GM21619 (cell line): ENCODE results near the gene SLC22A4.

Experiments
- ATAC-seq: cut with Tn5 transposase; IDR thresholded peaks from one replicate; pipeline ENCODE4 v1.9.1; 2021; ENCODE audit not compliant: unreplicated experiment

Gene SLC22A4

DNA sequence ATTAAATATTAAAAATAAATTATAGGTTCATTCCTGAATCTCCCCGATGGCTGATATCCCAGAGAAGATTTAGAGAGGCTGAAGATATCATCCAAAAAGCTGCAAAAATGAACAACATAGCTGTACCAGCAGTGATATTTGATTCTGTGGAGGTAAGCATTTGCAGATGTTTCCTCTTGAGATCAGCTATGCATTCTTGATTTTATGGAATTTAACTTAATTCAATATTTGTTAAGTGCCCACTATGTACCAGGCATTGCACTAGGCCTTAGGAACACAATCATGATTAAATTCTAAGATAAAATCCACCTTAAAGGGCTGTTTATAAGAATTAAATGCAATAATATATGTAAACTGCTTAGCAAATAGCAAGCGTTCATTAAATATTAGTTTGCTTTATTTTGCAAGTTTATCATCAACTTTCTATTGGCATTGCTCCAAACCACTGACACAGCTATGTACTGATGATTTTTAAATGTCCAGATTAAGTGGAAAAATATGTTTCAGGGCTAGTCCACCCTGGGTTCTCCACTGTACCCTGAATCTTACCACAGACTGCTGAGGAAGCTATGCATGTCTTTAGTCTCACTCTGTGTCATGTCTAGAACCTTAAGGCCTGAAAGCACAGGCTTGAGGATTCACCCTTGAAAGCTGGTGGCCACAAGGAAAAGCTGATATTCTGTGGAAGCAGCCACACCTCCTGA, 33.2 kb downstream of the SLC22A4 start:
- ATAC-seq, result no peak

DNA sequence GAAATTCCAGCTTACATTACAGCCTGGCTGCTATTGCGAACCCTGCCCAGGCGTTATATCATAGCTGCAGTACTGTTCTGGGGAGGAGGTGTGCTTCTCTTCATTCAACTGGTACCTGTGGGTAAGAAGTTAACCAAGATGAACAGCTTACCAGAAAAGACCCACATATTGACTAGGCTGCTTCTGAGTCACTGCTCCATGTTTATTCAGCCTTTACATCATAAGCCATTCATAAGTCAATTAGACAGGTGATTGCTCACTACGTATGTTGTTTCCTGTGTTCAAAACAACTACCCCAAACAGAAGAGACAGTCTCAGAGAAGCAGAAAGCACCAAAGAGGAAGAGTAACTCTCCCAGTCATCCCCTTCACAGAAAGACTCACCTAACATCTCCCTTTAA, 40.6 kb downstream of the SLC22A4 start:
- ATAC-seq, result no peak

DNA sequence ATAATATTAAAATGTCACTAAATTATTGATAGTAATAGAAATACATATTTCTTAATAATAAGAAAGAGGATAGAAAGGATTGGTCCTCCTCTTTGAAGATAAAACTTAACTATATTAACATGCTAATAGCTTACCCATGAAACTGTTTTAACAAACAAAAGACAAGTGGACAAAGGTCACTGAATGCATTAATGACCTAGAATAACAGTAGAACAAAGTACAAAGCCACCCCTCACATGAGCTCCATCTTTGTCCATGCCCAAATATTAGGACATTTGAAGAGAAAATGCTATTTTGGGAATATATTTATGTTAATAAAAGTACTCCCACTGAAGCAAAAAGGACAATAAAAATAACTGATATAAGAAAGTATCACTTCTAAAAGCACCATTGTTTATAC, 41.2 kb downstream of the SLC22A4 start:
- ATAC-seq, result no peak

DNA sequence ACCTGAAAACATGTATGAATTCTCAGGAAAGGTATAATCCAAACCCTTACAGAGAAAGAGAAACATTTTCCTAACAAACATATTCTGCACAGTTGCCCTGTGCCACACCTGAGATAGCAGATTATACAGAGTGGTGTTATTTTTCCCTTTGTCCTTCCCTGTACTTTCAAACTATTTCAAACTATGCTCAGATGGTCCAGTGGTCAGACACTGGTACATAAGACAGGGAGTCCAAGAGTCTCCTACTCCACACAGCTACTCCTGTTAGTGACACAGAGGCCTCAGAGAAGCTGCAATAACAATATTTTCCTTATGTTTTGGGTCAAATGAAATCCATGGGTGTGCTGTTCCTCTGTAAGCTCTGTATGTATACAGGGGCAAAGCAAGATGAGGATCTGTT, 45.3 kb downstream of the SLC22A4 start:
- ATAC-seq, result no peak

DNA sequence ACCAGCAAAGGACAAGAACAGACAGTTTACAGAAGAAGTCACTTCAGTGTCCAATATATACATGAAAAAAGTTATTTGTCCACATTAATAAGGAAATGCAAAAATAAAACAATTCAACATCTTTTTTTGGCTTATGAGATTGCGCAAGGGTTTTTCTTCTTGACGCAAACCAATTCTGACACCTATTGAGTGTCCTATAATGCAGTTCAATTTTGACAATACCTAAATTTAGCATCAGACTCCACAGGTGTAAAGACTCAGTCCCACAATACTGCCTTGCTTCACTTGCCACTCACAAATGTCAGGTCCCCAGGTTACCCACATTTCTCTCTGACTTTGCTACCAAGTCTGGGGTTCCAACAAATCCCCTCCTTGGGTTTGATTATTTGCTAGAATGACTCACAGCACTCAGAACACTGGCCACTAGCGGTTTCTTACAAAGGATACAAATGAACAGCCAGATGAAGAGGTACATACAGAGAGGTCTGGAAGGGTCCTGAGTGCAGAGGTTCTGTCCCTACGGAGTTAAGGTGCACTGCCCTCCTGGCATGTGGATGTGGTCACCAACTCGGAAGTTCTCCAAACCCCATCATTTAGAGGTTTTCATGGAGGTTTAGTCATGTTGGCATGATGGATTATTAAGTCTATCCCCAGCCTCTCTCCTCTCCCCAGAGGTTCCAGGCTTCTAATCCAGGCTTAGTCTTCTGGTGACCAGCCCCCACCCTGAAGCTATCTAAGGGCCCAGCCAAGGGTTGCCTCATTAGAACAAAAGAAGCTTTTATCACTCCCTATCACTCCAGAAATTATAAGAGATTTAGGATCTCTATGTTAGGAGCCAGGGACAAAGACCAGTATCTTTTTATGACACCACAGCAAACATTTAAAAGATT, 48.3 kb downstream of the SLC22A4 start:
- no peak for ATAC-seq

DNA sequence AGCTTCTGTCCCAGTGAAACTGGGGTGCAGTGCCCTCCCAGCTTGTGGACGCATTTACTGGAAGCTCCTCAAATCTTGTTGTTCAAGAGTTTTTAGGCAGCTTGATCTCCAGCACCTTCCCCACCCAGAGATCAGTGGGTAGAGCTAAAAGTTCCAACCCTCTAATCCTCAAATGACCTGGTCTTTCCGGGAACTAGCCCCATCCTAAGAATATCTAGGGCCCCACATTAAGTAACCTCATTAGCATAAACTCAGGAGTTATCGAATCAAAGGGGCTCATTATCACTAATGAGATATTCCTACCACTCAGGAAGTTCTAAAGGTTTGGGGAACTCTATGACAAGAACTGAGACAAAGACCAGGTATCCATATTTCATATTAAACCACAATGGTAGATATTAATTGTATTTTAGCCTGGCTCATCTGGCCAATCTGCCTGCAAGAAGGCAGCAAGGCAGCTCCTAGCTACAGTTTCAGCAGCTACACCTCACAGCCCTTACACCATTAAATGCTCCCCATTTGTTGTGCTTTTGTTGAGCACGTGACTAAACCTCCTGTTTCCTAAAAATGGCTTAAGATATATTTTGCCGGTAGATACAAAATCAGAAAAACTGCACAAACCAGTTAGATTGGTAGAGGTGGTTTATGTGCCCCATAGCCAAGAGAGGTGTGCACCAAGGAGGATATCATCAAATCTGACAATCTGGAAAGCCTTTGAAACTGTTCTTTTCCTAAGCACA, 50.8 kb downstream of the SLC22A4 start:
- no peak for ATAC-seq

DNA sequence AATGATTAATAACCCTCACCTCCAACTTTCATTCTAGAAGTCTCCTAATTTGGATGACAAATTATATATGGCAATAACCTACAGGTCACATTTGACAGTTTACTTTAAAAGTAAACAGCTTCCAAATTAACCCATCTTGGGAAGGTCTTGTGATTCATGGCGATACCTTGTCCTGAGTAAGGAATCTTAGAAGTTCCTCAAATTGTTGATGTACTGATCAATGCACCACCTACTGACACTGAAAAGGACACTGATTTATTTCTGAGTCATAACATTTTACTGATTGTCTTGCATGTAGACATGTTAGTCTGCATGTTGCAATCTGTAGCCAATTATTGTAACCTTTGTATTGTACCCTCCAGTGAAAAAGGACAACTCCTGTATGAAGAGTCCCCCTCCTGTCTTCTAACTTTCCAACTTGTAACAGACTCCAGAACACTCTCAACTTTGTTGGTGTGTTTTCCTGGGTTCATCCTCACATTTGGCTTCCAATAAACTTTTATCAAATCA, 59.3 kb downstream of the SLC22A4 start:
- ATAC-seq, result no peak

DNA sequence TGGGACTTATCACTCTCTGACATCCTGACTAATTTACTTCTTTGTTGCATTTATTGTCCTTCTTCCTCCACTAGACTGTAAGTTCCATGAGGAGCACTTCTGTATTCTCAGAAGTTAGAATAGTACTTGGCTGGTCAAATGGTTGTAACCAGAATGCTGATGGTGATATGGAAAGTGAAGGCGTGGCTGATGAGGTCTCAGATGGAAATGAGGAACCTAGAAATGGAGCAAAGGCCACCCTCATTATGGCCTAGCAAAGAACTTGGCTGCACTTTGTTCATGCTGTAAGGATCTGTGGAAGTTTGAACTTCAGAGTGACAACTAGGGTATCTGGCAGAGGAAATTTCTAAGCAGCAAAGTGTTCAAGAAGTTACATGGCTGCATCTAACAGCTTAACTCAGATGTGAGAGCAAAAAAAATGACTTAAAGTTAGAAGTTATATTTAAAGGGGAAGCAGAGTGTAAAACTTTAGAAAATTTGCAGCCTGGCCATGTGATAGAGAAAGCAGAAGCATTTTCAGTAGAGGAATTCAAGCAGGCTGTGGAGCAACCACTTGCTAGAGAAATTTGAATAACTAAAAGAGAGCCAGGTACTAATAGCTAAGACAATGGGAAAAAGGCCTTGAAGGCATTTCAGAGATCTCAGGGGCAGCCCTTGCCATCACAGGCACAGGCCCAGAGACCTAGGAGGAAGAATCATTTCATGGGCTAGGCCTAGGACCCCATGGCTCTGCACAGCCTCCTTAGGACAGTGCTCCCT, 60.4 kb downstream of the SLC22A4 start:
- no peak for ATAC-seq

DNA sequence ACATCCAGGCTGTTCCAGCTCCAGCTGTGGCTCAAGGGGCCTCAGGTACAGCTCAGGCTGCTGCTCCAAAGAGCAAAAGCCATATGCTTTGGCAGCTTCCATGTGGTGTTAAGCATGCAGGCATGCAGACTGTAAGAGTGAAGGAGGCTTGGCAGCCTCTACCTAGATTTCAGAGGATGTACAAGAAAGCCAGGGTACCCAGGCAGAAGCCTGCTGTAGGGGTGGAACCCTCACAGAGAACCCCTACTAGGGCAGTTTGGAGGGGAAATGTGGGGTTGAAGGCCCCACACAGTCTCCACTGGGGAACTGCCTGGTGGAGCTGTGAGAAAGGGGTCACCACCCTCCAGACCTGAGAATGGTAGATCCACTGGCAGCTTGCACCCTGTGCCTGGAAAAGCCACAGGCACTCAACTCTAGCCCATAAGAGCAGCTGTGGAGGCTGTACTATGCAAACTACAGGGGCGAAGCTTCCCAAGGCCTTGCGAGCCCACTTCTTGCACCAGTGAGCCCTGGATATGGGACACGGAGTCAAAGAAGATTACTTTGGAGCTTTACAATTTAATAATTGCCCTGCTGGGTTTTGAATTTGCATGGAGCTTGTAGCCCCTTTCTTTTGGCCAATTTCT, 61.1 kb downstream of the SLC22A4 start:
- ATAC-seq, result no peak

DNA sequence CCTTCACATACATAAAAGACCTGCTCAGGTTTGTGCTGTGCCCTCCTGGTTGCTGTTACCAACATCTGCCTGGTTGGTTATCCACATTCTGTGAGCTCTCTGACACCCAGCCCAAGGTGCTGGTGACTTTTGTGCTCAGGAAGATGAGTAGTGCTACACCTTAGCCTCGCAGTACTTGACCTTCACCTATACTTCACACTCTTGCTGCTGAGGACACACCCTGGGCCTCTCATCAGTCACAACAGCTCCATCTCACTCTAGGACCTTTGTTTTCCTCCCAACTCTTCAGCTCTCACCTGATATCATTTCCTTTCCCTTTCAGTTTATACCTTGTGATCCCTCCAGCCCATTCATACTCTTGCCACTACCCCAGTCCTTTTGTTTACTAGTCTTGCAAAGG, 64.6 kb downstream of the SLC22A4 start:
- ATAC-seq, result no peak

DNA sequence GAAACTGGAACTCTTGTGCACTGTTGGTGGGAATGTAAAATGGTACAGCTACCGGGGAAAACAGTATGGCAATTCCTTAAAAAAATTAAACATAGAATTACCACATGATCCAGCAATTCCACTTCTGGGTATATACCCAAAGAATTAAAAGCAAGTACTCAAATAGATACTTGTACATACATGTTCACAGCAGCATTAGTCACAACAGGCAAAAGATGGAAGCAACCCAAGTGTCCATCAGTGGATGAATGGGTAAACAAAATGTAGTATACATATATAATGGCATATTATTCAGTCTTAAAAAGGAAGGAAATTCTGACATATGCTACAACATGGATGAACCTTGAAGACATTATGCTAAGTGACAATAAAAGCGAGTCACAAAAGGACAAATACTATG, 67.9 kb downstream of the SLC22A4 start:
- ATAC-seq, result no peak

DNA sequence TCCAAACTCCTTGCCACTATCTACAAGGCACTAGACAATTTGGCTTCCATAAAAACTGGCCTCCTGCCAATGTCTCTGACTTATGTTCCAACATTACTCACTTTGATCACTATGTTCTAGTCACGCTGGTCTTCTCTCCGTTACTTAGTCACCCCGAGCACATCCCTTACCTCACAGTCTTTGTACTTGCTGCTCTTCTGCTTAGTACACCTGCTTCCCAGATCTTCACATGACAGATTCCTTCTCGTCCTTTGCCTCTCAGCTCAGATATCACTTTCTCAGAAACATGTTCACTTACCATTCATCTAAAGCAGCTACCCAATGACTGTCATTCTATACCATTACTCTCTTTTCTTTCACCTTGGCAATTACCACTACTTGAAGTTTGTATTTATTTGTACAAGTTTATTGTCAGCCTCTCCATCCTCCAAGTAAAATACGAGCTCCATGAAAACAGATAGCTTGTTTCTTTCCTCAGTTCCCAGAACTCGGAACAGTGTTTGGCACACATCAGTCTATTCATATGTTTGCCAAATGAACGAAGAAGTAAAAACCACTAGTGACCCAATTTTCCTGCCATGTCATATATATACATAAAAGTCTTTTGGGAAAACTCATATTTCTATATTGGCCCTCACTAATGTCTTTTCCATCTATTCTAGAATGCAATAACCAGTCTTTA, 69.4 kb downstream of the SLC22A4 start:
- ATAC-seq, result no peak

DNA sequence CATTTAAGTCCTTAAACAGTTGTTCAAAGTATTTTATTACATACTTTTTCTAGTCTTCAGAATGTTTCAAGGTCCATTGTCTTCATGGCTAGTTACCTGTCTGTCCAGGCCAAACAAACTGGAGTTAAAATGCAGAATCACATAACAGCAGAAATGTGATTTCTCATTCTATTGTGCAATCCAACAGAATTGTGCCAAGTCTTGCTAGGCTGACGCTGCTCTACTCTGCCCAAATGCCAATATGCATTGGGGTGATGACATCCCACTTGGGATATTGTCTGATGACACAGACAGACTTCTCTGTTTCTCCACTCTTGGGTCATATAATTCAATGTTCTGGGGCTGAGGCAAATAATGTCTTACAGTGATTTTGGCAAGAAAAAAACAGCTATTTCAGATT, 70.1 kb downstream of the SLC22A4 start:
- no peak for ATAC-seq

DNA sequence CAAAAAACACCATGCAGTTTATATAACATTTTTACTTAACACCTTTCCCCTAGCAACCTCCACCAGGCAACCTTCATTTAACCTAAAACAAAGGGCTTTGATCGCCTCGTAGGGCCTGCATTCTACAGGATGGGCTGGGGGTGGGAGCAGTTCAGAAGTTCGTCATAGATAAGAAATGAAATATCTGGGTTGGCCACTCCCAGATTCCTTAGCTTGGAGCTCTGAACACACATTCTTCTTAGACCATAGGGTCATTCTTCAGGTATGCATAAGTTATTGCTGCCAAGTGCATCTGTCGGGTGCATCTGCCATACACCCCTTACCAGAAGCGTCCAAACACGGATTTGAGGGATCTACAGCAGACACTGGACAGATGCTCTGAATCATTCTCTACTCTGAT, 71.0 kb downstream of the SLC22A4 start:
- ATAC-seq, result no peak

DNA sequence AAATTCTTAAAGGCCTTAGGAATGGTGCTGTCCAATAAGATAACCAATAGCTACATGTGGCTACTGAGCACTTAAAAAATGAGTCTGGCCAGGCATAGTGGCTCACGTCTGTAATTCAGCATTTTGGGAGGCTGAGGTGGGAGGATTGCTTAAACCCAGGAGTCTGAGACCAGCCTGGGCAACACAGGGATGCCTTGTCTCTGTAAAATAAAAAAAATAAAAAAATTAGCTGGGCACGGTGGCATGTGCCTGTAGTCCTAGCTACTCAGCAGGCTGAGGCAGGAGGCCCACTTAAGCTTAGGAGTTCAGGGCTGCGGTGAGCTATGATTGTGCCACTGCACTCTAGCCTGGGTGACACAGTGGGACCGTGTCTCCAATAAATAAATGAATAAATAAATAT, 74.0 kb downstream of the SLC22A4 start:
- ATAC-seq, result no peak

DNA sequence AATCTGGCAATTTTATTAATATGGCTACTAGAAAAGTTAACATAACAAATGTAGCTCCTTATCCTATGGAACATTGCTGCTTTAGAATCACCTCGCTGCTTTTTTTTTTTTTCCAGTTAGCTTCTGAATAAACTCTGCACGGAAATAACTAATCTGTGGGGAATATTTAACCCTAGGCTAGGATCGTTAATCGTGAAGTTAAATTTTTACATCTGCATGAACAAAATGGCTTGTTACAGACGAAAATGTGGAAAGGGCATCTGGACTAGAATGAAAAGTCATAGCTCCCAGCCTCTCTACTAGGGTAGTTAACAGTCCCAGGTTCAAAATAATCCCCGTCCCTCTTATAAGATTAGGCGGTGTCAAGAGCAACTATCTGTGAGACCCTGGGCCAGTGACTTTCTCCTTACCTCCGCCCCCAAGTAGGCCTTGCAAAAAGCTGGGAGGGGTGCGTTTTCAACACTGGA, 74.8 kb downstream of the SLC22A4 start:
- no peak for ATAC-seq

DNA sequence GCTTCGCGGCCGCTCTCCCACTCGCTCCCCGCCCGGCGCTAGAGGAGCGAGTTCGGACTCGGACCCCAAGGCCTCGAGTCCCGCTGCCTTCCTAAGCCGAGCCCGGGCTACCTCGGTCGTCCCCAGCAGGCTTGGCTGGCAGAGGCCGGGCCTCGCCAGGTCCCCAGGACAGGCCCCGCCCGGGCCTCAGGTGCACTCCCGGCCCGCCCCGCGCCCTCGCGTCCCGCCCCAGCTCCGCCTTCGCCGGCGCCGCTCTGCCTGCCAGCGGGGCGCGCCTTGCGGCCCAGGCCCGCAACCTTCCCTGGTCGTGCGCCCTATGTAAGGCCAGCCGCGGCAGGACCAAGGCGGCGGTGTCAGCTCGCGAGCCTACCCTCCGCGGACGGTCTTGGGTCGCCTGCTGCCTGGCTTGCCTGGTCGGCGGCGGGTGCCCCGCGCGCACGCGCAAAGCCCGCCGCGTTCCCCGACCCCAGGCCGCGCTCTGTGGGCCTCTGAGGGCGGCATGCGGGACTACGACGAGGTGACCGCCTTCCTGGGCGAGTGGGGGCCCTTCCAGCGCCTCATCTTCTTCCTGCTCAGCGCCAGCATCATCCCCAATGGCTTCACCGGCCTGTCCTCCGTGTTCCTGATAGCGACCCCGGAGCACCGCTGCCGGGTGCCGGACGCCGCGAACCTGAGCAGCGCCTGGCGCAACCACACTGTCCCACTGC, 75.4 kb downstream of the SLC22A4 start, which contains the start of gene SLC22A5:
Gene SLC22A5, plus strand, starts transcription at position 237 of the 707 bp plus-strand sequence. Its CDS starts 263 bp downstream, at position 500.
- peak; percentile 85 for ATAC-seq

DNA sequence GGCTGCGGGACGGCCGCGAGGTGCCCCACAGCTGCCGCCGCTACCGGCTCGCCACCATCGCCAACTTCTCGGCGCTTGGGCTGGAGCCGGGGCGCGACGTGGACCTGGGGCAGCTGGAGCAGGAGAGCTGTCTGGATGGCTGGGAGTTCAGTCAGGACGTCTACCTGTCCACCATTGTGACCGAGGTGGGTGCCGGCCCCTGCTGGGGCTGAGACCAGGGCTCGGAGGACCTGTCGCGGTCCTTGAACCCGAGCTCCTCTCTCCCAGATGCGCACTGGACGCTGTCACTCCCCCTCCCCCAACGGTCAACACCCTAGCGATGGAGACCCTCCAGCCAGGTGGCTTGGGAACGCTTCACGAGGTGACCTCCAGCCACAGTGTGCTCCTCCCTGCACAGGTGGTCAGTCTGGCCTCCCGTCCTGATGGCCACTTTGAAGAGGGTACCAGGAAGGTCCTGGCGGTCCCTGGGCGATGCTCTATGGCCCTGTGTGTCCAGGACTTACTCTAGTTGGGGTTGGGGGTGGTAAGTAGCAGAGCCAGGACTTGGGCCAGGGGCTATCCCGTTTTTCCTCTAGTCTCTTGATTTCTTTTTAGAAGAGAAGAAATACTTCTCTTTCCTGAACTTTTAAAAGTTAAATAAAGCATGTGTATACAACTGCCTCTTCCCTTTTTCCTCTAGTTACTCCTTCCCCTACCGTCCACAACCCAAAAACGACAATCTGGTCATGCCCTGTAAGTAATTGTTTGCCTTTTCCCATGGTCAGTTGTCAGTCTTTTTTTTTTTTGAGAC, 76.2 kb downstream of the SLC22A4 start:
- no peak for ATAC-seq
